Measurements from ENCODE around the gene TRMT1. TPM values are rescaled to one million over a fixed set of nuclear protein-coding genes. Genes with fewer than 3 reads are reported as not detected.

Gene TRMT1
- total RNA-seq, 1 donor from 2014 or later: 28.0 TPM

DNA sequence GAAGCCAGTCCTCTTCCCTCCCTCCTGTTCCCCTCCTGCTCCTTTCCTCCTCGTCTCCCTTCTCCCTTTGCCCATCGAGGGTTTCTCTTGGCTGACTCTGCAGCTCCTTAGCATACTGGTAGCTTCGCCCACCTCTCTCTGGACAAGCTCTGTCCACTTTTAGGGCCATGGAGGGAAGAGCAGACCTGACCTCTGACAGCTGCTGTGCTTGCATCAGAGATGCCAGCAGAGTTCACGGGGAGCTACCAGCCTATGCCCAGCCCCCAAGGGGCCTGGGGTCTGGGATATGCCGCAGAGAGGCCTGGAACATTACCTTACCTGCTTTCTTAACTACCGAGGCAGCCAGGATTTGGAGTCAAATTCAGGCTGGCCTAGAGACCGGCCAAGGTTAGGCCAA is 33.5 kb downstream of the TRMT1 start:
- H3K4me3 ChIP-seq: no peak overlapping the region
- peaks cover 55% of the 10 kb centered on the region for H3K4me1 ChIP-seq
- H3K27ac ChIP-seq: peak overlapping the region; percentile 78
- TF ChIP-seq POLR2A (IDR thresholded peaks at IDR 0.05) (no peak), POLR2AphosphoS5 (IDR thresholded peaks at IDR 0.05; ENCODE audit: insufficient read depth in 1 of 2, low read depth in 1 of 2) (no peak)
- TF ChIP-seq, protein P1, sequence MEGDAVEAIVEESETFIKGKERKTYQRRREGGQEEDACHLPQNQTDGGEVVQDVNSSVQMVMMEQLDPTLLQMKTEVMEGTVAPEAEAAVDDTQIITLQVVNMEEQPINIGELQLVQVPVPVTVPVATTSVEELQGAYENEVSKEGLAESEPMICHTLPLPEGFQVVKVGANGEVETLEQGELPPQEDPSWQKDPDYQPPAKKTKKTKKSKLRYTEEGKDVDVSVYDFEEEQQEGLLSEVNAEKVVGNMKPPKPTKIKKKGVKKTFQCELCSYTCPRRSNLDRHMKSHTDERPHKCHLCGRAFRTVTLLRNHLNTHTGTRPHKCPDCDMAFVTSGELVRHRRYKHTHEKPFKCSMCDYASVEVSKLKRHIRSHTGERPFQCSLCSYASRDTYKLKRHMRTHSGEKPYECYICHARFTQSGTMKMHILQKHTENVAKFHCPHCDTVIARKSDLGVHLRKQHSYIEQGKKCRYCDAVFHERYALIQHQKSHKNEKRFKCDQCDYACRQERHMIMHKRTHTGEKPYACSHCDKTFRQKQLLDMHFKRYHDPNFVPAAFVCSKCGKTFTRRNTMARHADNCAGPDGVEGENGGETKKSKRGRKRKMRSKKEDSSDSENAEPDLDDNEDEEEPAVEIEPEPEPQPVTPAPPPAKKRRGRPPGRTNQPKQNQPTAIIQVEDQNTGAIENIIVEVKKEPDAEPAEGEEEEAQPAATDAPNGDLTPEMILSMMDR (IDR thresholded peaks at IDR 0.05): no peak
- peaks cover 0 to 40% of the 10 kb centered on the region in 2 donors for H3K36me3 ChIP-seq
- intact Hi-C loops (cut with DNase I): loop anchor here (5.0 kb wide), 1 partner anchor 86 kb away; the partner anchor contains the start of gene NFIX
- no peak for DNase-seq (ENCODE audit: extremely low spot score in 2 of 2)
- no peaks in the 10 kb centered on the region for H3K9me3 ChIP-seq
- H3K27me3 ChIP-seq: no peaks in the 10 kb centered on the region

GRCh38 chr19:13082192-13083007 is 34.1 kb downstream of the TRMT1 start:
- Histone ChIP-seq H3K27ac (peak overlapping the region; percentile 78), H3K9me3 (no peaks in the 10 kb centered on the region), H3K4me1 (peaks cover 61% of the 10 kb centered on the region), H3K27me3 (no peaks in the 10 kb centered on the region), H3K36me3 (peaks cover 0 to 40% of the 10 kb centered on the region in 2 donors), H3K4me3 (no peak overlapping the region)
- no peak for DNase-seq (ENCODE audit: extremely low spot score in 2 of 2)
- TF ChIP-seq POLR2A (IDR thresholded peaks at IDR 0.05) (no peak), POLR2AphosphoS5 (IDR thresholded peaks at IDR 0.05; ENCODE audit: insufficient read depth in 1 of 2, low read depth in 1 of 2) (peak in 1 of 2 donors; percentile 52)
- intact Hi-C loops (cut with DNase I): loop anchor here (5.0 kb wide), 1 partner anchor 85 kb away; the partner anchor contains the start of gene NFIX

- peak overlapping the region; percentile 77 for H3K27ac ChIP-seq
- H3K36me3 ChIP-seq: peaks cover 0 to 42% of the 10 kb centered on the region in 2 donors
- no peaks in the 10 kb centered on the region for H3K9me3 ChIP-seq
- TF ChIP-seq POLR2A (IDR thresholded peaks at IDR 0.05) (no peak), POLR2AphosphoS5 (IDR thresholded peaks at IDR 0.05; ENCODE audit: insufficient read depth in 1 of 2, low read depth in 1 of 2) (peak; percentile 30 to 85)
- TF ChIP-seq, protein P1 (IDR thresholded peaks at IDR 0.05): no peak
- intact Hi-C loops (cut with DNase I): no loop called here
- no peak overlapping the region for H3K4me3 ChIP-seq
- DNase-seq (ENCODE audit: extremely low spot score in 2 of 2): no peak
- peaks cover 70% of the 10 kb centered on the region for H3K4me1 ChIP-seq
- no peaks in the 10 kb centered on the region for H3K27me3 ChIP-seq
These were observed 37.0 kb downstream of the TRMT1 start for GRCh38 chr19:13079542-13079986.

DNA sequence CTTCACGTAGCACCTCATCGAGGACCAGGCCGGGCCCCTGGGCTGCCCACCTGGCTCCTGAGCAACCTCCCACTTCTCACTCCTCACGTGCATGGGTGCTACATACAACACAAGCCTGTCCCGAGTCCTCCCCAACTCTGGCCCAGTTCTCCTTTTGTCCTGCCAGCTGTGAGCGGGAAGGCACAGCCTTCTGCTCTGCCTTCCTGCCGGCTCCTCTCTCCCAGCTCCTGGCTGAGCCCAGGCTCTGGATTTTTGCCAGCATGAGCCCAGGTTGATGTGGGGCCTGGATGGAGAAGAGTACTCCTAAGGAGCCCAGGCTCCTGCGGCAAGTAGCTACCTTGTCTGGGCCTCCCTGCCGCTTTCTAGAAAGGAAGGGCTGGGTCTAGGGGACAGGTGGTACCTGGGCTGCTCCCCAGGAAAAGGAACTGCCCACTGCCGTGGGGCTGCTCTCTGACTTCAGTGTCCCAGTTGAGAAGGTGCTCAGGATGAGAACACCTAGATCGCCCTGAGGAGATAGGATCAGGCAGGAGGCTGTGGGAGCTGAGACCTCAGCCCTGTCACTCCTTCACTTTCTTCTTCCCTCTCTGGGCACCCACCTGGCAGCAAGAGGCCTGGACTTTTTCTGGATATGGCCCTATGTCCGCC is 37.5 kb downstream of the TRMT1 start:
- intact Hi-C loops (cut with DNase I): no loop called here
- Histone ChIP-seq H3K36me3 (peaks cover 0 to 43% of the 10 kb centered on the region in 2 donors), H3K27ac (peak overlapping the region; percentile 77), H3K4me1 (peaks cover 74% of the 10 kb centered on the region), H3K4me3 (no peak overlapping the region), H3K27me3 (no peaks in the 10 kb centered on the region), H3K9me3 (no peaks in the 10 kb centered on the region)
- no peak for TF ChIP-seq POLR2AphosphoS5 (IDR thresholded peaks at IDR 0.05; ENCODE audit: insufficient read depth in 1 of 2, low read depth in 1 of 2)
- TF ChIP-seq POLR2A (IDR thresholded peaks at IDR 0.05): no peak
- TF ChIP-seq, protein P1 (IDR thresholded peaks at IDR 0.05): no peak
- no peak for DNase-seq (ENCODE audit: extremely low spot score in 2 of 2)

DNA sequence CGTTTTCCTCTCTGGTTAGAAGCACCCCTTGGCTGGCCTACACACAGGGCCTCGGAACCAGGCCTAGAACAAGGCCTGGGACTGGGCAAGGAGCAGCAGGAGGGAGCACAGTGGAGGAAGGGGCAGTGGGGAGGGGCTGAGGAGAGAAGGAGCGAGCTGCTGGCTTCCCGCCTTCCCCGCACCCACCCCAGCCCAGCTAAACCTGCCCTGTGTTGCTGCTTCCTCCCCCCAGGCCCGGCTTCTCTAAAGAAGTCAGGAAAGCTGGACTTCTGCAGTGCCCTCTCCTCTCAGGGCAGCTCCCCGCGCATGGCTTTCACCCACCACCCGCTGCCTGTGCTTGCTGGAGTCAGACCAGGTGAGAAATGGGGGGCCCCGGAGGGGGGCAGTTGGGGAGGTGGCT is 38.2 kb downstream of the TRMT1 start:
- Histone ChIP-seq H3K9me3 (no peaks in the 10 kb centered on the region), H3K4me1 (peaks cover 81% of the 10 kb centered on the region), H3K36me3 (peaks cover 0 to 43% of the 10 kb centered on the region in 2 donors), H3K4me3 (no peak overlapping the region), H3K27ac (peak overlapping the region; percentile 77), H3K27me3 (no peaks in the 10 kb centered on the region)
- no peak for DNase-seq (ENCODE audit: extremely low spot score in 2 of 2)
- TF ChIP-seq, protein P1 (IDR thresholded peaks at IDR 0.05): no peak
- TF ChIP-seq POLR2AphosphoS5 (IDR thresholded peaks at IDR 0.05; ENCODE audit: insufficient read depth in 1 of 2, low read depth in 1 of 2) (no peak), POLR2A (IDR thresholded peaks at IDR 0.05) (no peak)
- intact Hi-C loops (cut with DNase I): no loop called here
